HepG2 (cell line): ENCODE measurements around the gene ANTXR1.

Experiments
- EP300 ChIP-seq, 3 experiments: sonication (generic) in 1 of 3; formaldehyde crosslinking in 1 of 3; IDR thresholded peaks; 2 replicates each; pipeline versions ENCODE4 v1.5.1 to v1.6.1; 2011 to 2020; ENCODE audit warnings: low read depth in 2 of 3, low read length in 2 of 3, borderline replicate concordance in 1 of 3, improper control_type of control experiment in 1 of 3, mild to moderate bottlenecking in 1 of 3, missing genetic modification reagents in 1 of 3, moderate library complexity in 1 of 3
- FOXK2 ChIP-seq: fragments of 450-650 bp; IDR thresholded peaks from 2 replicates; pipeline ENCODE4 v1.6.1; 2016
- HDAC6 ChIP-seq: fragments of 200-600 bp; sonication (generic); IDR thresholded peaks from 2 replicates; pipeline ENCODE4 v1.7.0; 2017; ENCODE audit warnings: mild to moderate bottlenecking, antibody characterized with exemption, low read length, low read depth
- HNF4A ChIP-seq: sonication (generic); formaldehyde crosslinking; IDR thresholded peaks from 2 replicates; pipeline ENCODE4 v1.4.0; 2020; ENCODE audit warnings: missing genetic modification reagents

DNA sequence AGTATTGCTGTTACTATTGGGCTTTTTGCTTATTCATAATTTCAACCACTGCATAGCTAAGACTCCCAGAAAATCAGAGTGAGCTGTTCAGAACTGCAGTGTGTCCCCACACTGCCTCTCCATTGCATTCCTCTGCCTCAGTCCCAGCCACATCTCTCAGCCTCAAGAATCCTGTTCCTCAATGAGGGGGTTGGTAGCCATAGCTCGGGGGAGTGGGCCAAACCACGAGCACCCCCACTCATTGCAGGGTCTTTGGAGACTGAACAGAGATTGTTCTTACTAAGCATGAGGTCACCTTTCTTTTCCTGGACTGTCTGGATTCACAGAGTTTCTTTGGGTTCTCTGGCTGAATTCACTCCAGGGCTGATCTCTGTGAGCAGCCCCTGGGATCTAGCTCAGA lies 213.0 kb downstream of the ANTXR1 start:
- TF ChIP-seq HDAC6 (no peak), EP300 (IDR thresholded peaks at IDR 0.05; ENCODE audit: low read depth in 2 of 2, low read length in 2 of 2) (no peak), EP300 (CRISPR knock-in tag; IDR thresholded peaks at IDR 0.05; ENCODE audit: borderline replicate concordance) (0 out of 2 replicates have a peak, but pooled peaks have one; percentile 10), FOXK2 (no peak), HNF4A (CRISPR knock-in tag) (no peak)
